GM23338 (cell line): Measurements from ENCODE around the gene PASK.

ENCODE experiments used
- CREB1 ChIP-seq: fragments of 250-450 bp; sonication (Bioruptor Pico); IDR thresholded peaks from 2 replicates; pipeline ENCODE4 v1.5.0; 2020; ENCODE audit warnings: low read depth, mild to moderate bottlenecking, moderate library complexity
- ETS1 ChIP-seq: IDR thresholded peaks from 2 replicates; pipeline ENCODE4 v1.6.1; 2016; ENCODE audit warnings: antibody characterized with exemption
- EZH2 ChIP-seq: fragments of 200-600 bp; sonication (generic); IDR thresholded peaks from one replicate; pipeline ENCODE4 v1.8.0; 2017; ENCODE audit warnings: antibody characterized with exemption, mild to moderate bottlenecking, low read depth; ENCODE audit not compliant: unreplicated experiment
- EZH2phosphoT487 ChIP-seq: fragments of 200-600 bp; sonication (generic); IDR thresholded peaks from one replicate; pipeline ENCODE4 v1.8.1; 2018; ENCODE audit warnings: antibody characterized with exemption; ENCODE audit not compliant: unreplicated experiment
- JUNB ChIP-seq: IDR thresholded peaks from one replicate; pipeline ENCODE4 v1.6.1; 2016; ENCODE audit warnings: antibody characterized with exemption; ENCODE audit not compliant: unreplicated experiment
- NANOG ChIP-seq: IDR thresholded peaks from 2 replicates; pipeline ENCODE4 v1.6.1; 2016; ENCODE audit warnings: antibody characterized with exemption, borderline replicate concordance
- POLR2AphosphoS5 ChIP-seq: IDR thresholded peaks from 2 replicates; pipeline ENCODE4 v1.6.1; 2016; ENCODE audit warnings: antibody characterized with exemption, low read depth
- REST ChIP-seq: IDR thresholded peaks from one replicate; pipeline ENCODE4 v1.6.1; 2018; ENCODE audit warnings: antibody characterized with exemption; ENCODE audit not compliant: unreplicated experiment
- STAT1 ChIP-seq: IDR thresholded peaks from one replicate; pipeline ENCODE4 v1.6.1; 2016; ENCODE audit warnings: antibody characterized with exemption; ENCODE audit not compliant: unreplicated experiment
- ZNF114 ChIP-seq: fragments of 250-450 bp; sonication (Bioruptor Pico); IDR thresholded peaks from 2 replicates; pipeline ENCODE4 v1.5.0; 2020; ENCODE audit warnings: mild to moderate bottlenecking, moderate library complexity
- ZNF331 ChIP-seq: fragments of 250-450 bp; sonication (Bioruptor Pico); IDR thresholded peaks from 2 replicates; pipeline ENCODE4 v1.5.0; 2020; ENCODE audit warnings: low read depth, mild to moderate bottlenecking, moderate library complexity
- ZNF462 ChIP-seq: fragments of 250-450 bp; sonication (Bioruptor Pico); IDR thresholded peaks from 2 replicates; pipeline ENCODE4 v1.5.0; 2020; ENCODE audit warnings: mild to moderate bottlenecking, moderate library complexity
- TF ChIP-seq, protein P1 (sequence below), 2 experiments: fragments of 200-600 bp in 1 of 2; sonication (generic) in 1 of 2; conservative IDR thresholded peaks; 2 replicates each; pipeline versions ENCODE4 v1.5.1 to v1.6.1; 2016 to 2017; ENCODE audit warnings: antibody characterized with exemption in 2 of 2, low read depth in 2 of 2, mild to moderate bottlenecking in 2 of 2, moderate library complexity in 1 of 2

GRCh38 chr2:241062389-241063092 lies 86.7 kb downstream of the PASK start:
- TF ChIP-seq, protein P1, sequence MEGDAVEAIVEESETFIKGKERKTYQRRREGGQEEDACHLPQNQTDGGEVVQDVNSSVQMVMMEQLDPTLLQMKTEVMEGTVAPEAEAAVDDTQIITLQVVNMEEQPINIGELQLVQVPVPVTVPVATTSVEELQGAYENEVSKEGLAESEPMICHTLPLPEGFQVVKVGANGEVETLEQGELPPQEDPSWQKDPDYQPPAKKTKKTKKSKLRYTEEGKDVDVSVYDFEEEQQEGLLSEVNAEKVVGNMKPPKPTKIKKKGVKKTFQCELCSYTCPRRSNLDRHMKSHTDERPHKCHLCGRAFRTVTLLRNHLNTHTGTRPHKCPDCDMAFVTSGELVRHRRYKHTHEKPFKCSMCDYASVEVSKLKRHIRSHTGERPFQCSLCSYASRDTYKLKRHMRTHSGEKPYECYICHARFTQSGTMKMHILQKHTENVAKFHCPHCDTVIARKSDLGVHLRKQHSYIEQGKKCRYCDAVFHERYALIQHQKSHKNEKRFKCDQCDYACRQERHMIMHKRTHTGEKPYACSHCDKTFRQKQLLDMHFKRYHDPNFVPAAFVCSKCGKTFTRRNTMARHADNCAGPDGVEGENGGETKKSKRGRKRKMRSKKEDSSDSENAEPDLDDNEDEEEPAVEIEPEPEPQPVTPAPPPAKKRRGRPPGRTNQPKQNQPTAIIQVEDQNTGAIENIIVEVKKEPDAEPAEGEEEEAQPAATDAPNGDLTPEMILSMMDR (conservative IDR thresholded peaks at IDR 0.05; ENCODE audit: low read depth in 2 of 2): no peak
- TF ChIP-seq STAT1: no peak
- TF ChIP-seq EZH2: no peak
- no peak for TF ChIP-seq POLR2AphosphoS5
- TF ChIP-seq REST: no peak
- TF ChIP-seq EZH2phosphoT487: no peak
- TF ChIP-seq ETS1: no peak
- TF ChIP-seq CREB1 (CRISPR knock-in tag): no peak
- TF ChIP-seq JUNB: no peak
- no peak for TF ChIP-seq ZNF114 (CRISPR knock-in tag)
- no peak for TF ChIP-seq ZNF462
- no peak for TF ChIP-seq NANOG
- TF ChIP-seq ZNF331: no peak
